Left ventricle myocardium inferior (tissue), 1 donor: ENCODE results near the gene FES. TPM values are rescaled to one million over a fixed set of nuclear protein-coding genes. Genes with fewer than 3 reads are reported as not detected.
"Not testable (repeated sequence)": the region's sequence is repeated elsewhere in the genome, so short reads cannot be mapped to it uniquely, and the experiment has no call there.

ENCODE experiments used
- DNase-seq: peaks from one replicate; pipeline ENCODE4 v3.0.0-alpha.2; 2020
- H3K27ac ChIP-seq: fragments of 200-600 bp; replicated peaks from 2 replicates; pipeline ENCODE4 v1.8.0; 2021
- H3K27me3 ChIP-seq: fragments of 200-600 bp; 2 replicates; pipeline ENCODE4 v1.8.0; 2021; ENCODE audit warnings: low read depth
- H3K36me3 ChIP-seq: fragments of 200-600 bp; 2 replicates; pipeline ENCODE4 v1.8.0; 2021
- H3K4me1 ChIP-seq: fragments of 200-600 bp; 2 replicates; pipeline ENCODE4 v1.8.0; 2021
- H3K4me3 ChIP-seq: fragments of 200-600 bp; 2 replicates; pipeline ENCODE4 v1.8.0; 2021; ENCODE audit warnings: mild to moderate bottlenecking, moderate library complexity
- H3K9me3 ChIP-seq: fragments of 200-600 bp; replicated peaks from 2 replicates; pipeline ENCODE4 v1.8.0; 2021
- intact Hi-C: fragments of 100-400 bp; cut with micrococcal nuclease; formaldehyde crosslinking; loops from one replicate; pipeline ENCODE4 v1.11.0; 2022
- total RNA-seq: library from RNA; stranded (reverse); fragmentation: NEBNext Ultra II Directional; extraction: Animal tissue kit (Norgen Biotek cat#: 25700); gene quantifications from one replicate; pipeline ENCODE4 v1.2.1, GENCODE V29; 2021
- TF ChIP-seq, protein P1 (sequence below): fragments of 200-600 bp; IDR thresholded peaks from 2 replicates; pipeline ENCODE4 v1.8.0; 2021; ENCODE audit warnings: antibody characterized with exemption, mild to moderate bottlenecking, borderline replicate concordance
- donor health status: DM: no; HTN: yes; CAD: no; lungs with severe emphysema.

Gene FES
- total RNA-seq, 1 donor from 2014 or later = 11.9 TPM

DNA sequence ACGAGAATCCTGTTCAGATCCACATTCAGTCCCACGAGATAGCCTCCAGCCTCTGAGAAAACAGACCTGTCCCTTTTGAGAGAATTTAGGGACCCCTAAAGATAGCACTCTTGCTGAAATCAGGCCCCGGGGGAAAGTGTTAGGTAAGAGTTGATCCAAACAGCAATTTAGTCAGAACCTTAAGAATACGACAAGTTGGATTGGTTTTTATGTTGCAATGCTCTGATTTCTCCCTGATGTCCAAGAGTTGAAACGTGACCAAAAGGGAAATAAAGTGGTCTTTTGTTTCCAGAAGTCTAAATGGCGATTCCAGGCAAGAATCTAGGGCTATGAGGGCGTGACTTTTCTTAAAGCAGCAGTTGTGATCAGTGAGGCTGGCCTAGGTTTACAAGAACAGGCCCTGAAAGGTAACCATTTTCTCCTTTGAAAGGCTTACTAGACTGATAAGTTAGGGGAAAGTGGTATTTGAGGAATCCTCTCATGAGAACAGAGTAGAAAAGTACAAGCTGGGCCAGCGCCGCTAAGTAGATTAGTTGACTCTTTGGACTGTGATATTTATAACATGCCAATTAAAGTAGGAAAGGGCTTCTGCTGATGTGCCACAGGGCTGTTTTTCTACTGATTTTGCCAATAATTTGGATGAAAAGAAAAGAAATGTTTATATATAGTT is 23.7 kb downstream of the FES start:
- TF ChIP-seq, protein P1, sequence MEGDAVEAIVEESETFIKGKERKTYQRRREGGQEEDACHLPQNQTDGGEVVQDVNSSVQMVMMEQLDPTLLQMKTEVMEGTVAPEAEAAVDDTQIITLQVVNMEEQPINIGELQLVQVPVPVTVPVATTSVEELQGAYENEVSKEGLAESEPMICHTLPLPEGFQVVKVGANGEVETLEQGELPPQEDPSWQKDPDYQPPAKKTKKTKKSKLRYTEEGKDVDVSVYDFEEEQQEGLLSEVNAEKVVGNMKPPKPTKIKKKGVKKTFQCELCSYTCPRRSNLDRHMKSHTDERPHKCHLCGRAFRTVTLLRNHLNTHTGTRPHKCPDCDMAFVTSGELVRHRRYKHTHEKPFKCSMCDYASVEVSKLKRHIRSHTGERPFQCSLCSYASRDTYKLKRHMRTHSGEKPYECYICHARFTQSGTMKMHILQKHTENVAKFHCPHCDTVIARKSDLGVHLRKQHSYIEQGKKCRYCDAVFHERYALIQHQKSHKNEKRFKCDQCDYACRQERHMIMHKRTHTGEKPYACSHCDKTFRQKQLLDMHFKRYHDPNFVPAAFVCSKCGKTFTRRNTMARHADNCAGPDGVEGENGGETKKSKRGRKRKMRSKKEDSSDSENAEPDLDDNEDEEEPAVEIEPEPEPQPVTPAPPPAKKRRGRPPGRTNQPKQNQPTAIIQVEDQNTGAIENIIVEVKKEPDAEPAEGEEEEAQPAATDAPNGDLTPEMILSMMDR = no peak
- peaks cover 72% of the 10 kb centered on the region for H3K4me1 ChIP-seq
- intact Hi-C loops = no loop called here
- no peak for DNase-seq
- H3K27me3 ChIP-seq = no peaks in the 10 kb centered on the region
- H3K4me3 ChIP-seq = peak overlapping the region; percentile 1
- no peaks in the 10 kb centered on the region for H3K9me3 ChIP-seq
- H3K36me3 ChIP-seq = peaks cover 79% of the 10 kb centered on the region
- H3K27ac ChIP-seq = peak overlapping the region; percentile 86

DNA sequence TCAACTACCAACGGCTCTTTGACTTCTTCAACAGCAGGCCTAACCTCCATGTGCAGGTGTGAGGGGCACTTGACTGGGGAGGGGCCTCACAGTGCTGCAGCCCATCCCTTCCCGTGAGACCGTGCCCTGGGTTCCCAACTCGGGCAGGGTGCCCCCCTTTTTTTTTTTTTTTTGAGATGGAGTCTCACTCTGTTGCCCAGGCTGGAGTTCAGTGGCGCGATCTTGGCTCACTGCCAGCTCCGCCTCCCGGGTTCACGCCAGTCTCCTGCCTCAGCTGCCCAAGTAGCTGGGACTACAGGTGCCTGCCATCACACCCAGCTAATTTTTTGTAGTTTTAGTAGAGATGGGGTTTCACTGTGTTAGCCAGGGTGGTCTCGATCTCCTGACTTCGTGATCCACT is 25.1 kb downstream of the FES start:
- H3K4me1 ChIP-seq = peaks cover 58% of the 10 kb centered on the region
- H3K36me3 ChIP-seq = peaks cover 93% of the 10 kb centered on the region
- H3K4me3 ChIP-seq, DNase-seq, H3K27me3 ChIP-seq, H3K9me3 ChIP-seq, intact Hi-C loops: not testable (repeated sequence)
- peak overlapping the region; percentile 86 for H3K27ac ChIP-seq

DNA sequence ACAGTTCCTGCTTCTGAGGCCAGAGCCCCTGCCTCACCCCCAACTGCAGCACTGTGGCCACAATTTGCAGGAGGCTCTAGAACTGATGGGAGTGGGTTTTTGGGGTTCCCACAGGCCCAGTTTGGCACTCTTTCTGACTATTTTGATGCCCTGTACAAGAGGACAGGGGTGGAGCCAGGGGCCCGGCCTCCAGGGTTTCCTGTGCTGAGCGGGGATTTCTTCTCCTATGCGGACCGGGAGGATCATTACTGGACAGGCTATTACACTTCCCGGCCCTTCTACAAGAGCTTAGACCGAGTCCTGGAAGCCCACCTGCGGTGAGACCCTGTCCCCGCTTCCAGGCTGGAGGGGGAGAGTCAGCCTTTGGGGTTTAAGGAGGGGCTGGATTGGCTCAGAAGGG is 25.7 kb downstream of the FES start:
- Histone ChIP-seq H3K9me3 (no peaks in the 10 kb centered on the region), H3K27ac (peak overlapping the region; percentile 86), H3K27me3 (no peaks in the 10 kb centered on the region), H3K36me3 (peaks cover 94% of the 10 kb centered on the region), H3K4me3 (no peak overlapping the region), H3K4me1 (peaks cover 58% of the 10 kb centered on the region)
- TF ChIP-seq, protein P1 = no peak
- DNase-seq = no peak
- intact Hi-C loops = no loop called here

DNA sequence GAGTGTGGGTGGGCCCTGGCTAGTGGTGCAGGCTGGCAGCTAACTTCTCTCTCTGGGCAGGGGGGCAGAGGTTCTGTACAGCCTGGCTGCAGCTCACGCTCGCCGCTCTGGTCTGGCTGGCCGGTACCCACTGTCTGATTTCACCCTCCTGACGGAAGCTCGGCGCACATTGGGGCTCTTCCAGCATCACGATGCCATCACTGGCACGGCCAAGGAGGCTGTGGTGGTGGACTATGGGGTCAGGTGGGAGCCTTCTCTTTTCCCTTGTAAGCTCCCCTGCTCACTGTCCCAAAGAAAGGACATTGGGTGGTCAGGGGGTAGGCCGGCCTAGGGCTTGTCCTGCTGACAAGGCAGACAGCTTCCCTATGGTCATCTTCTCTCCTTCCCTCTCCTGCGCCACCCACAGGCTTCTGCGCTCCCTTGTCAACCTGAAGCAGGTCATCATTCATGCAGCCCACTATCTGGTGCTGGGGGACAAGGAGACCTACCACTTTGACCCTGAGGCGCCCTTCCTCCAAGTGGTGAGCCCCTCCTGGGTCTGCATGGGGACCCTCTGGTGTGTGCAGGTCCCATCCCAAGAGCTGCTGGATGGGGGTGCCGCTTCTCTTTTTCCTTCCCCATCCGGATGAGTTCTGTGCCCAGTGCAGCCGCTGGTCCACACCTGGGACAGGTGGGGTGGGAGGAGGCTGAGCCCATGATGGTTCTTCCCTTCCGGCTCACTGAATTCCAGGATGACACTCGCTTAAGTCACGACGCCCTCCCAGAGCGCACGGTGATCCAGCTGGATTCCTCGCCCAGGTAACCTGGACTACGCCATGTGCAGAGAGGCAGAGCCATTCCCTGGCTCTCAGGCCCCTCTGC is 26.4 kb downstream of the FES start:
- no peak for DNase-seq
- H3K9me3 ChIP-seq = no peaks in the 10 kb centered on the region
- no peaks in the 10 kb centered on the region for H3K27me3 ChIP-seq
- H3K4me3 ChIP-seq = no peak overlapping the region
- H3K36me3 ChIP-seq = peaks cover 94% of the 10 kb centered on the region
- TF ChIP-seq, protein P1 = no peak
- intact Hi-C loops = no loop called here
- H3K4me1 ChIP-seq = peaks cover 58% of the 10 kb centered on the region
- peak overlapping the region; percentile 86 for H3K27ac ChIP-seq

DNA sequence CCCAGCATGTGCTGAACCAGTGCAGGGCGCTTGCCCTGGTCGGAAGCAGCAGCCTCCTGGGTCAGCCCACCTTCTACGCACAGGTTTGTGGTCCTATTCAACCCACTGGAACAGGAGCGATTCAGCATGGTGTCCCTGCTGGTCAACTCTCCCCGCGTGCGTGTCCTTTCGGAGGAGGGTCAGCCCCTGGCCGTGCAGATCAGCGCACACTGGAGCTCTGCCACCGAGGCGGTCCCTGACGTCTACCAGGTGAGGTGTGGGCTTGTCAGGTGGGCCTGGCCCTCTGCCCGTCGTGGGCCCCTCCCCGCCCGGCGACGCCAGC is 27.0 kb downstream of the FES start:
- no peak for DNase-seq
- Histone ChIP-seq H3K27ac (no peak overlapping the region), H3K36me3 (peaks cover 94% of the 10 kb centered on the region), H3K9me3 (no peaks in the 10 kb centered on the region), H3K4me1 (peaks cover 58% of the 10 kb centered on the region), H3K27me3 (no peaks in the 10 kb centered on the region), H3K4me3 (no peak overlapping the region)
- intact Hi-C loops = no loop called here
- TF ChIP-seq, protein P1 = no peak
